ENCODE measurements around the gene HSPG2.

- no peak for TF ChIP-seq CTCF (conservative IDR thresholded peaks at IDR 0.05; ENCODE audit: low read depth, low read length)
- no peak for TF ChIP-seq EZH2 (IDR thresholded peaks at IDR 0.05; ENCODE audit: low read length, unreplicated experiment)
- TF ChIP-seq EZH2phosphoT487 (IDR thresholded peaks at IDR 0.05; ENCODE audit: borderline replicate concordance, low read length): no peak
Observed at GRCh38 chr1:21921100-21921875, 15.8 kb downstream of the HSPG2 start.

Measured in PC-3 (cell line).